Transverse colon (tissue), 4 donors: ENCODE data around the gene KCNJ1. TPM values are rescaled to one million over a fixed set of nuclear protein-coding genes. Genes with fewer than 3 reads are reported as not detected.

Experiments
- DNase-seq: peaks from one replicate; pipeline ENCODE4 v3.0.0-alpha.2; 2019
- H3K27ac ChIP-seq, 4 donors: fragments of 200-600 bp; sonication (generic); 2 replicates each; pipeline ENCODE4 v1.5.1; 2016 to 2018; ENCODE audit warnings: inconsistent platforms in 4 of 4
- H3K27me3 ChIP-seq: fragments of 200-600 bp; sonication (generic); 2 replicates; pipeline ENCODE4 v1.5.1; 2017; ENCODE audit warnings: inconsistent platforms
- H3K36me3 ChIP-seq, 4 donors: fragments of 200-600 bp; sonication (generic); 2 replicates each; pipeline ENCODE4 v1.5.1; 2017 to 2019; ENCODE audit warnings: inconsistent platforms in 4 of 4
- H3K4me1 ChIP-seq, 4 donors: fragments of 200-600 bp; sonication (generic); 2 replicates each; pipeline ENCODE4 v1.5.1; 2017 to 2020; ENCODE audit warnings: inconsistent platforms in 4 of 4
- H3K4me3 ChIP-seq, 4 donors: fragments of 200-600 bp; sonication (generic); 1 replicate in 1 of 4; 2 replicates in 3 of 4; pipeline versions ENCODE4 v1.5.1 to v1.6.1; 2017 to 2019; ENCODE audit warnings: inconsistent platforms in 4 of 4
- H3K9me3 ChIP-seq, 2 donors: fragments of 200-600 bp; sonication (generic); 2 replicates each; pipeline ENCODE4 v1.5.1; 2017 to 2019; ENCODE audit warnings: inconsistent platforms in 2 of 2
- EP300 ChIP-seq: sonication (generic); formaldehyde crosslinking; IDR thresholded peaks from one replicate; pipeline ENCODE4 v1.6.1; 2017; ENCODE audit warnings: antibody characterized with exemption, low read depth
- POLR2A ChIP-seq: fragments of 450-650 bp; IDR thresholded peaks from one replicate; pipeline ENCODE4 v1.6.1; 2016; ENCODE audit warnings: antibody characterized with exemption, mild to moderate bottlenecking, moderate library complexity
- POLR2AphosphoS5 ChIP-seq, 3 donors: sonication (generic); formaldehyde crosslinking; IDR thresholded peaks; one replicate each; pipeline ENCODE4 v1.6.1; 2016; ENCODE audit warnings: antibody characterized with exemption in 3 of 3
- WGBS, 2 donors: methylation state at CpG; one replicate each; pipeline ENCODE4 v1.1.5; 2018; ENCODE audit warnings: low coverage in 1 of 2; 5-methylcytosine and 5-hydroxymethylcytosine counted together
- in situ Hi-C, 4 donors: fragments of 200-750 bp; cut with MboI; loops; one replicate each; pipeline versions ENCODE4 v1.15.0 to v1.15.1; 2017; ENCODE audit warnings: low sequenced_read_pairs in 3 of 4, low pct_ligation_motif_present in 1 of 4, low pct_unique_long_range_greater_than_20kb in 1 of 4
- intact Hi-C: fragments of 100-400 bp; cut with DNase I; formaldehyde crosslinking; loops from one replicate; pipeline ENCODE4 v1.15.1; 2023; ENCODE audit warnings: low total_unique reads
- total RNA-seq, 4 donors: library from RNA; depleted of rRNA; stranded (reverse); fragments of >200 nt; gene quantifications; one replicate each; pipeline ENCODE4 v1.1.0, GENCODE V29; 2016
- TF ChIP-seq, protein P1 (sequence below), 5 experiments: fragments of 200-600 bp in 3 of 5; fragments of 450-650 bp in 2 of 5; sonication (generic) in 3 of 5; IDR thresholded peaks; 1 replicate in 2 of 5; 2 replicates in 3 of 5; pipeline ENCODE4 v1.5.1; 2016 to 2017; ENCODE audit warnings: antibody characterized with exemption in 5 of 5, inconsistent platforms in 3 of 5, mild to moderate bottlenecking in 2 of 5, moderate library complexity in 1 of 5

KCNJ1 gene
- total RNA-seq, 4 donors from 2014 or later, result not detected

DNA sequence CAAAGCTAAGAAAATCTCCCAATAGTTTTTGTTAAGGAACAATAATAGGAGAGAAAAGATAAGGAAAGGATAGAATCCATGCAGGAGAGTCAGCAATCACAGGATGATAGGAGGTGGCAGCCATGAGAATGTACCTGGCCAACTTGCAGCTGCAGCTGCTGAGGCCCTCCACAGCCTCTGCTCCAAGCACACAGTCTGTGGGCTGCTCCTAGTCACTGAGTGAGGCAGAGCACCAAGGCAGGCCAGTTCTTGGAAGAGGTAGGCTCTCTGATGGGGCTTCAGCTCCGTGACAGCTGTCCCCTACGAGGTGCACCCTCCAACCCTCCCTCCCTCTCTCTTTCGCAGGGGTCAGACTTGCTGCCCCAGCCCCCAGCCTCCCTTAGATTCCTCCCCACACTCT is 5.5 kb upstream of the KCNJ1 start:
- Histone ChIP-seq H3K36me3 (no peaks in the 10 kb centered on the region), H3K27ac (no peak overlapping the region), H3K4me1 (no peaks in the 10 kb centered on the region), H3K4me3 (no peak overlapping the region), H3K27me3 (no peaks in the 10 kb centered on the region), H3K9me3 (no peaks in the 10 kb centered on the region)
- intact Hi-C loops, result no loop called here
- DNase-seq, result no peak
- TF ChIP-seq POLR2AphosphoS5 (IDR thresholded peaks at IDR 0.05) (no peak), POLR2A (no peak), EP300 (no peak)
- TF ChIP-seq, protein P1, sequence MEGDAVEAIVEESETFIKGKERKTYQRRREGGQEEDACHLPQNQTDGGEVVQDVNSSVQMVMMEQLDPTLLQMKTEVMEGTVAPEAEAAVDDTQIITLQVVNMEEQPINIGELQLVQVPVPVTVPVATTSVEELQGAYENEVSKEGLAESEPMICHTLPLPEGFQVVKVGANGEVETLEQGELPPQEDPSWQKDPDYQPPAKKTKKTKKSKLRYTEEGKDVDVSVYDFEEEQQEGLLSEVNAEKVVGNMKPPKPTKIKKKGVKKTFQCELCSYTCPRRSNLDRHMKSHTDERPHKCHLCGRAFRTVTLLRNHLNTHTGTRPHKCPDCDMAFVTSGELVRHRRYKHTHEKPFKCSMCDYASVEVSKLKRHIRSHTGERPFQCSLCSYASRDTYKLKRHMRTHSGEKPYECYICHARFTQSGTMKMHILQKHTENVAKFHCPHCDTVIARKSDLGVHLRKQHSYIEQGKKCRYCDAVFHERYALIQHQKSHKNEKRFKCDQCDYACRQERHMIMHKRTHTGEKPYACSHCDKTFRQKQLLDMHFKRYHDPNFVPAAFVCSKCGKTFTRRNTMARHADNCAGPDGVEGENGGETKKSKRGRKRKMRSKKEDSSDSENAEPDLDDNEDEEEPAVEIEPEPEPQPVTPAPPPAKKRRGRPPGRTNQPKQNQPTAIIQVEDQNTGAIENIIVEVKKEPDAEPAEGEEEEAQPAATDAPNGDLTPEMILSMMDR (IDR thresholded peaks at IDR 0.05), result no peak
- 71% methylated on average over 3 of the region's 3 CpGs; no CpG with 5 or more reads in 1 of the 2 donors for WGBS, 2 donors
- in situ Hi-C loops, result no loop called here

DNA sequence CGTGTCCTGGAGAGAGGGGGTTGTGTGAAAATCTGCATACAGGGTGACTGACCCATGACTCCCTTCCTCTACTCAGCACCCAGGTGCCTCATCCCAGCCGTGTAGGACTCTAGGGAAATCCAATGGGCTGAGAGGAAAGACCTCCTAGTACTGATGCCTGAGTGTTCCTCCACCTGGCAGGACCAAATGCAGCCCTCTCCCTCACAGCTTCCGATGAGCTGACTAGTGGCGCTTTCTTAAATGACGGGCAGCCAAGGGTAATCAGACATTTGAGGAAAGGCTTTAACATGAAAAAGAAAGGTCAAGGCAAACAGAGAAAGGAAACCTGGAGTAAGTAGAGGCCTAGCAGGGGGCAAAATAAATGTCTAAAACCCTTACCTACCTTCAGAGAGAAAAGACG is 5.0 kb upstream of the KCNJ1 start:
- H3K9me3 ChIP-seq, result no peaks in the 10 kb centered on the region
- H3K27me3 ChIP-seq, result no peaks in the 10 kb centered on the region
- DNase-seq, result no peak
- TF ChIP-seq, protein P1 (IDR thresholded peaks at IDR 0.05), result no peak
- TF ChIP-seq POLR2A (no peak), POLR2AphosphoS5 (IDR thresholded peaks at IDR 0.05) (no peak), EP300 (no peak)
- intact Hi-C loops (no loop called here), in situ Hi-C loops (no loop called here)
- 50 to 80% methylated on average over 1 to 6 of the region's 6 CpGs for WGBS, 2 donors
- H3K4me1 ChIP-seq, result no peaks in the 10 kb centered on the region
- no peak overlapping the region for H3K4me3 ChIP-seq
- H3K36me3 ChIP-seq, result no peaks in the 10 kb centered on the region
- H3K27ac ChIP-seq, result no peak overlapping the region

DNA sequence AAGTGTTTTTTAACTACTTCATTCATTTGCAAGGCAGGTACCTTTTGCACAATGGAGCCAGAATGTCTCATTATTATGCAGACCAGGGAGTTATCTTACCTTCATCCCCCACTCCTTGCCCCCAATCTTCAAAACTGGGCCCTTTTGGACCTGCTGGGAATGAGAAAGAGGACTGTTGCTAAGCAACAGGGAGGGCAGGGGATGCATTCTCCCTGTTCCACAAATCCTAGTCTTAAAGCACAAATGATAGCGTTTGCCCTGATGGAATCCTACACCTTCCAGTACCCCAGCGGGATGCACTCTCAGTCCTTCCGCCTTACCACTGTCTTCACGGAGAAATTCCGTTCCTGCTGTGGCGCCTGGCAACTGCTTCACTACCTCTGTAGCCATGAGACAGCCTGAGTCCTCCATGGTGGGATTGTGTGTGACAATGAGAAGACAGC is 4.1 kb upstream of the KCNJ1 start:
- TF ChIP-seq, protein P1 (IDR thresholded peaks at IDR 0.05), result no peak
- TF ChIP-seq EP300 (no peak), POLR2A (no peak), POLR2AphosphoS5 (IDR thresholded peaks at IDR 0.05) (no peak)
- 74 to 92% methylated on average over 4 to 6 of the region's 6 CpGs for WGBS, 2 donors
- in situ Hi-C loops, result no loop called here

DNA sequence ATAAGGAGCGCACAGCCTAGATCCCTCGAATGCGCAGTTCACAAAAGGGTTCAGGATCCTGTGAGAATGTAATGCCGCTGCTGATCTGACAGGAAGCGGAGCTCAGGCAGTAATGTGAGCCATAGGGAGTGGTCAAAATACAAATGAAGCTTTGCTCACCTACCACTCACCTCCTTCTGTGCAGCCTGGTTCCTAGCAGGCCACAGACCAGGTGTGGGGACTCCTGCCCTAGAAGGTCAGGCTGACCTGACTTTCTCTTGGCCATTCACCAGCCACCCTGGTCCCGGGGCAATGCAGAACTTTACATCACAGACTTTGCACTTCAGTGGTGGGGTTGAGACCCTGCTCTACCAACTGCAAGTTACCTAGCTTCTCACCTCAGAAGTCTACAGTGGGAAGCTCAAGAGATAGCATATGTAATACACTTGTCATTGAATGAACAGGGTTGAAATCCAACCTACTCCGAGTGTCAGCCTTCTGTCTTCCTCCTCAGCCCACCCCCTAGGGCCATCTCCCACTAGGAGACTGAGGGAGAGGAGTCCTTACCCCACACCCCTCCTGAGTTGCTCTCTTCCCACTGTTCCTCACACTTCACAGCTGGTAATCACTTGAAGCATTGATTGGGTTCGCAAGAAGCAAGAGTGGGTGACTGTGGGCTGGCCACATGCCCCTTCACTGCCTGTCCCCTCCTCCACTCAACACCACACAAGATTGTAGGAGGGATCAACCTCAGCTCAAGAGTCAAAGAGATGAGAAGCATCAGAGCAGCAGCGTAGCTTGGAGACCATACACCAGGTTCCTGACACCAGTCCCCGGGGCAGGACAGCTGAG is 2.0 kb upstream of the KCNJ1 start:
- H3K4me1 ChIP-seq, result no peaks in the 10 kb centered on the region
- TF ChIP-seq, protein P1 (IDR thresholded peaks at IDR 0.05), result no peak
- no peak for TF ChIP-seq POLR2AphosphoS5 (IDR thresholded peaks at IDR 0.05)
- in situ Hi-C loops, result no loop called here
- 75 to 94% methylated on average over 2 to 10 of the region's 10 CpGs for WGBS, 2 donors
- intact Hi-C loops, result no loop called here
- no peaks in the 10 kb centered on the region for H3K36me3 ChIP-seq
- H3K9me3 ChIP-seq, result no peaks in the 10 kb centered on the region
- H3K27ac ChIP-seq, result no peak overlapping the region
- no peak for DNase-seq
- H3K27me3 ChIP-seq, result no peaks in the 10 kb centered on the region
- no peak overlapping the region for H3K4me3 ChIP-seq

More for the DNA sequence above, 4.1 kb upstream of the KCNJ1 start:
- Histone ChIP-seq H3K27ac (no peak overlapping the region), H3K36me3 (no peaks in the 10 kb centered on the region), H3K27me3 (no peaks in the 10 kb centered on the region), H3K9me3 (no peaks in the 10 kb centered on the region), H3K4me3 (no peak overlapping the region), H3K4me1 (no peaks in the 10 kb centered on the region)
- DNase-seq, result no peak
- intact Hi-C loops, result no loop called here
